SU-DHL-6 (cell line): ENCODE results near the gene CCNY.

Source experiments
- H2AFZ ChIP-seq: fragments of 200-600 bp; sonication (generic); 2 replicates; pipeline ENCODE4 v1.6.1; 2014; ENCODE audit warnings: low read depth, mild to moderate bottlenecking, moderate library complexity, mixed read lengths, antibody characterized with exemption, low read length; ENCODE audit not compliant: severe bottlenecking
- H3F3A ChIP-seq: fragments of 200-600 bp; shearing (Covaris generic); 2 replicates; pipeline ENCODE4 v1.6.0; 2016; ENCODE audit warnings: antibody characterized with exemption, mild to moderate bottlenecking; ENCODE audit not compliant: insufficient read depth
- H3K27ac ChIP-seq: fragments of 200-600 bp; sonication (generic); 2 replicates; pipeline ENCODE4 v1.5.1; 2016; ENCODE audit warnings: low read depth, mild to moderate bottlenecking, low read length, moderate library complexity, mixed read lengths
- H3K27me3 ChIP-seq: fragments of 200-600 bp; sonication (generic), shearing (Covaris generic); 2 replicates; pipeline ENCODE4 v1.6.0; 2014; ENCODE audit warnings: mild to moderate bottlenecking, low read length
- H3K36me3 ChIP-seq: fragments of 200-600 bp; sonication (generic); 2 replicates; pipeline ENCODE4 v1.6.1; 2014; ENCODE audit warnings: mild to moderate bottlenecking, low read length, mixed read lengths
- H3K4me2 ChIP-seq: fragments of 300-600, 200-600 bp; shearing (Covaris generic), sonication (generic); 2 replicates; pipeline ENCODE4 v1.6.0; 2014; ENCODE audit warnings: low read length, low read depth, mild to moderate bottlenecking; ENCODE audit not compliant: poor library complexity, severe bottlenecking
- H3K4me3 ChIP-seq: fragments of 200-600 bp; sonication (generic); 2 replicates; pipeline ENCODE4 v1.5.1; 2014; ENCODE audit warnings: antibody characterized with exemption, low read length, mild to moderate bottlenecking, mixed read lengths; ENCODE audit not compliant: insufficient read depth, poor library complexity, severe bottlenecking
- H3K79me2 ChIP-seq: fragments of 200-600 bp; sonication (generic); 2 replicates; pipeline ENCODE4 v1.6.1; 2014; ENCODE audit warnings: mild to moderate bottlenecking, low read length, moderate library complexity; ENCODE audit not compliant: insufficient read depth
- H3K9ac ChIP-seq: fragments of 200-600 bp; sonication (generic); 2 replicates; pipeline ENCODE4 v1.7.0; 2014; ENCODE audit warnings: mild to moderate bottlenecking, low read length
- H3K9me2 ChIP-seq: fragments of 200-600 bp; sonication (generic); replicated peaks from 2 replicates; pipeline ENCODE4 v1.6.1; 2014; ENCODE audit warnings: low read length; ENCODE audit not compliant: insufficient read depth
- H3K9me3 ChIP-seq: fragments of 200-600 bp; sonication (generic); 2 replicates; pipeline ENCODE4 v1.6.1; 2014; ENCODE audit warnings: low read length, mixed read lengths; ENCODE audit not compliant: insufficient read depth
- H4K20me1 ChIP-seq: fragments of 200-600 bp; sonication (generic); 2 replicates; pipeline ENCODE4 v1.6.1; 2014; ENCODE audit warnings: low read depth, mild to moderate bottlenecking, antibody characterized with exemption, low read length, moderate library complexity, mixed read lengths
- CTCF ChIP-seq: fragments of 200-600 bp; sonication (generic); IDR thresholded peaks from one replicate; pipeline ENCODE4 v1.5.1; 2017; ENCODE audit warnings: antibody characterized with exemption, mild to moderate bottlenecking, low read length, moderate library complexity; ENCODE audit not compliant: insufficient read depth, poor library complexity, severe bottlenecking
- EZH2phosphoT487 ChIP-seq: fragments of 200-600 bp; sonication (generic), shearing (Covaris generic); conservative IDR thresholded peaks from 2 replicates; pipeline ENCODE4 v1.6.1; 2018; ENCODE audit warnings: mild to moderate bottlenecking, antibody characterized with exemption, low read length, moderate library complexity, mixed read lengths

CCNY gene

GRCh38 chr10:35394411-35394851, 58.1 kb downstream of the CCNY start:
- Histone ChIP-seq H3K27ac (no peak overlapping the region), H3K4me3 (no peak overlapping the region), H4K20me1 (peaks cover 9% of the 10 kb centered on the region; the same call in 1 of the 2 replicates), H3K9me2 (no peaks in the 10 kb centered on the region), H3K4me2 (no peak overlapping the region), H2AFZ (no peak overlapping the region), H3K9me3 (0 out of 2 replicates have a peak, but pooled peaks cover 6% of the 10 kb centered on the region), H3K9ac (no peak overlapping the region), H3K36me3 (no peaks in the 10 kb centered on the region), H3F3A (no peaks in the 10 kb centered on the region), H3K27me3 (no peaks in the 10 kb centered on the region), H3K79me2 (no peaks in the 10 kb centered on the region)
- TF ChIP-seq EZH2phosphoT487 (no peak), CTCF (no peak)

- H3K79me2 ChIP-seq: no peaks in the 10 kb centered on the region
- H2AFZ ChIP-seq: no peak overlapping the region
Observed at GRCh38 chr10:35394934-35395333, 58.6 kb downstream of the CCNY start.

GRCh38 chr10:35396560-35397434, 60.5 kb downstream of the CCNY start:
- no peaks in the 10 kb centered on the region for H3K9me2 ChIP-seq
- no peak overlapping the region for H3K4me2 ChIP-seq
- TF ChIP-seq CTCF: no peak
- no peak for TF ChIP-seq EZH2phosphoT487
- no peaks in the 10 kb centered on the region for H3K36me3 ChIP-seq
- H3K27me3 ChIP-seq: no peaks in the 10 kb centered on the region
- no peaks in the 10 kb centered on the region for H3K79me2 ChIP-seq
- H3K9ac ChIP-seq: no peak overlapping the region
- H2AFZ ChIP-seq: no peak overlapping the region
- no peaks in the 10 kb centered on the region for H3F3A ChIP-seq
- H3K27ac ChIP-seq: no peak overlapping the region
- no peaks in the 10 kb centered on the region for H3K9me3 ChIP-seq
- no peak overlapping the region for H3K4me3 ChIP-seq
- H4K20me1 ChIP-seq: peaks cover 9% of the 10 kb centered on the region; the same call in 1 of the 2 replicates

More at GRCh38 chr10:35394934-35395333, 58.6 kb downstream of the CCNY start:
- no peaks in the 10 kb centered on the region for H3K27me3 ChIP-seq
- H3K9me3 ChIP-seq: 0 out of 2 replicates have a peak, but pooled peaks cover 6% of the 10 kb centered on the region
- no peak overlapping the region for H3K4me3 ChIP-seq
- H3K4me2 ChIP-seq: no peak overlapping the region
- no peak for TF ChIP-seq CTCF
- TF ChIP-seq EZH2phosphoT487: no peak
- H3K9ac ChIP-seq: no peak overlapping the region
- H3K9me2 ChIP-seq: no peaks in the 10 kb centered on the region
- H3K36me3 ChIP-seq: no peaks in the 10 kb centered on the region
- H4K20me1 ChIP-seq: peaks cover 9% of the 10 kb centered on the region; the same call in 1 of the 2 replicates
- no peak overlapping the region for H3K27ac ChIP-seq
- H3F3A ChIP-seq: no peaks in the 10 kb centered on the region
